ENCODE results near the gene BRME1. TPM values are rescaled to one million over a fixed set of nuclear protein-coding genes. Genes with fewer than 3 reads are reported as not detected.

Gene BRME1
- total and polyA plus RNA-seq, 2 donors from 2014 or later = 1.5 to 1.8 TPM

DNA sequence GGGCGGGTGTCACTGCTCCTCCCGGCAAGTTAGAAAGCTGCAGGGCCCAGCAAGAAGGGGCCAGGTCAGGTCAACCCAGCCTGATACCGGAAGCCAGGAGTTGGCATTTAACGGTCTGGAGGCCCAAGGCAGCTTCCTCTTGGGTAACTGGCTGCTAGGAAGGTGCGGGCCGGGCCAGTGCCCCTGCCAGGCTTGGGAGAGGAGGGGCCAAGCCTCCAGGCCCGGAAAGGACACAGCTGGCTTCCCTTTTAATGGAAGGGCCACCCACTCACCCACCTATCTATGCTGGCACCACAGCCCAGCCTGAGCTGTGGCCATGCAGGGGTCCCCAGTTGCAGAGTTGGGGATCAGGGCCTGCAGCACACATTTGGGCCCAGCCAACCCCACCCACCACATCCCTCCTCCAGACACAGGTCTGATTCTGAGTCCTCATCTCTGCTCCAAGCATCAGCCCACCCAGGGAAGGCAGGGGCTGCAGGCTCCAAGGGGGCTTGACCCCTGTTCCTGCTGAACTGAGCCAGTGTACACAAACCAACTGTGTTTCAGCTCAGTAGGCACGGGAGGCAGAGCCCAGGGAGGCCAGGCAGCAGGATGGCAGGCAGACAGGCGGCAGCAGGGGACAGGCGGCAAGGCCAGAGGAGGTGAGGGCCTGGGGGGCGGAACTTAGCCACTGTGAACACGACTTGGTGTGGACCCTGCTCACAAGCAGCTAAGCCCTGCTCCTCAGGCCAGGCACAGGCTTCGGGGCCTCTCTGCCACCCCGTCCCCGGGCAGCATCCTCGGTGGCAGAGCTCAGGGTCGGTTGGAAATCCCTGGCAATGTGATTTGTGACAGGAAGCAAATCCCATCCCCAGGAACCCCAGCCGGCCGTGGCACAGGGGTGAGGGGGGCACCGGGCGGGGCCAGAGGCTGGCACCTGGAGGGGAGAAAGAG lies 69.9 kb downstream of the BRME1 start:
- no peak overlapping the region for H3K4me3 ChIP-seq (ENCODE audit: low read length in 3 of 3)
- H3K27me3 ChIP-seq (ENCODE audit: control insufficient read depth, insufficient read depth, low read length) = no peaks in the 10 kb centered on the region
- H3K27ac ChIP-seq (ENCODE audit: low read depth in 2 of 2, low read length in 2 of 2) = peak overlapping the region; percentile 74 to 83
- FAIRE-seq = no peak
- peak in 3 of 5 donors; percentile 34 to 81 (median 59) for DNase-seq
- TF ChIP-seq, protein P1, sequence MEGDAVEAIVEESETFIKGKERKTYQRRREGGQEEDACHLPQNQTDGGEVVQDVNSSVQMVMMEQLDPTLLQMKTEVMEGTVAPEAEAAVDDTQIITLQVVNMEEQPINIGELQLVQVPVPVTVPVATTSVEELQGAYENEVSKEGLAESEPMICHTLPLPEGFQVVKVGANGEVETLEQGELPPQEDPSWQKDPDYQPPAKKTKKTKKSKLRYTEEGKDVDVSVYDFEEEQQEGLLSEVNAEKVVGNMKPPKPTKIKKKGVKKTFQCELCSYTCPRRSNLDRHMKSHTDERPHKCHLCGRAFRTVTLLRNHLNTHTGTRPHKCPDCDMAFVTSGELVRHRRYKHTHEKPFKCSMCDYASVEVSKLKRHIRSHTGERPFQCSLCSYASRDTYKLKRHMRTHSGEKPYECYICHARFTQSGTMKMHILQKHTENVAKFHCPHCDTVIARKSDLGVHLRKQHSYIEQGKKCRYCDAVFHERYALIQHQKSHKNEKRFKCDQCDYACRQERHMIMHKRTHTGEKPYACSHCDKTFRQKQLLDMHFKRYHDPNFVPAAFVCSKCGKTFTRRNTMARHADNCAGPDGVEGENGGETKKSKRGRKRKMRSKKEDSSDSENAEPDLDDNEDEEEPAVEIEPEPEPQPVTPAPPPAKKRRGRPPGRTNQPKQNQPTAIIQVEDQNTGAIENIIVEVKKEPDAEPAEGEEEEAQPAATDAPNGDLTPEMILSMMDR (IDR thresholded peaks at IDR 0.05; ENCODE audit: borderline replicate concordance, extremely low read depth, insufficient read depth) = no peak
- no peaks in the 10 kb centered on the region for H3K9me3 ChIP-seq (ENCODE audit: control insufficient read depth in 2 of 3, insufficient read depth in 1 of 3, low read length in 3 of 3)
- intact Hi-C loops (cut with DNase I) = no loop called here
- peaks cover 0 to 39% (median 10%) of the 10 kb centered on the region in 3 donors for H3K4me1 ChIP-seq (ENCODE audit: control insufficient read depth in 2 of 3, insufficient read depth in 2 of 3, low read depth in 1 of 3, low read length in 3 of 3)
- peak overlapping the region in 1 of 3 donors; percentile 40 for H3K9ac ChIP-seq (ENCODE audit: low read length in 3 of 3)
- H3K36me3 ChIP-seq (ENCODE audit: control insufficient read depth in 2 of 3, insufficient read depth in 3 of 3, low read length in 3 of 3) = peaks cover 0 to 4% (median 2%) of the 10 kb centered on the region in 3 donors

DNA sequence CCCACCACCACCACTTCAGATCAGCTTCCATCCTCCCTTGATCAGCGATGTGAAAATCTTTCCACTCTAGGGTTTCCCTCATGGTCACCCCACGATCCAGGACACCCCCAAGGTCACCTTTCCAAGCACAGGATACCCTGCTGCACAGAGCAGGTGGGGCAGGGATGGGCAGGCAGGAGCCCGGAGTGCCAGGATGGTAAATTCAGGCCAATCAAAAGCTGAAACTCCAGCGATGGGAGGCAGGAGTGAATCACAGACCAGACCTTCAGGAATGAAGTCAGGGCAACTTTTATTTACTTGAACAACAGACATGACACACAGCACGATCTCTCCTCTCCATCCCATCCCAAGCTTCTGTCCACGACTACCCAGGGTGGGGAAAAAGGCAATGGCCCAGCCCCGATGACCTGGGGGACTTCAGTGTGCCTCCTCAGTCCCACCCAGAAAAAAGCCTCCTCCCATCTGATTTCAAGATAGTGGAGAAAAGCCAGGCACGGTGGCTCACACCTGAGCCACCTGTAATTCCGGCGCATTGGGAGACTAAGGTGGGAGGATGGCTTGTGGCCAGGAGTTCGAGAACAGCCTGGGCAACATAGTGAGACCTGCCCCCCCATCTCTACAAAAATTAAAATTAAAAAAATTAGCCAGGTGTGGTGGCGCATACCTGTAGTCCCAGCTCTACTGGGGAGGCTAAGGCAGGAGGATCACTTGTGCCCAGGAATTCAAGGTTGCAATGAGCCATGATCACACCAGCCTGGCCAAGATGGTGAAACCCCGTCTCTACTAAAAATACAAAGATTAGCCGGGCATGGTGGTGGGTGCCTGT lies 71.5 kb downstream of the BRME1 start:
- no peaks in the 10 kb centered on the region for H3K9me3 ChIP-seq (ENCODE audit: control insufficient read depth in 2 of 3, insufficient read depth in 1 of 3, low read length in 3 of 3)
- TF ChIP-seq, protein P1 (IDR thresholded peaks at IDR 0.05; ENCODE audit: borderline replicate concordance, extremely low read depth, insufficient read depth) = no peak
- H3K36me3 ChIP-seq (ENCODE audit: control insufficient read depth in 2 of 3, insufficient read depth in 3 of 3, low read length in 3 of 3) = peaks cover 0 to 6% (median 2%) of the 10 kb centered on the region in 3 donors
- FAIRE-seq (no peak), DNase-seq (peak in 3 of 5 donors; percentile 15 to 52 (median 37))
- H3K9ac ChIP-seq (ENCODE audit: low read length in 3 of 3) = peak overlapping the region in 1 of 3 donors; percentile 42
- intact Hi-C loops (cut with DNase I) = no loop called here
- H3K27me3 ChIP-seq (ENCODE audit: control insufficient read depth, insufficient read depth, low read length) = no peaks in the 10 kb centered on the region
- peak overlapping the region in 1 of 3 donors; percentile 48 for H3K4me3 ChIP-seq (ENCODE audit: low read length in 3 of 3)
- peaks cover 0 to 31% (median 10%) of the 10 kb centered on the region in 3 donors for H3K4me1 ChIP-seq (ENCODE audit: control insufficient read depth in 2 of 3, insufficient read depth in 2 of 3, low read depth in 1 of 3, low read length in 3 of 3)
- peak overlapping the region; percentile 72 to 94 for H3K27ac ChIP-seq (ENCODE audit: low read depth in 2 of 2, low read length in 2 of 2)

DNA sequence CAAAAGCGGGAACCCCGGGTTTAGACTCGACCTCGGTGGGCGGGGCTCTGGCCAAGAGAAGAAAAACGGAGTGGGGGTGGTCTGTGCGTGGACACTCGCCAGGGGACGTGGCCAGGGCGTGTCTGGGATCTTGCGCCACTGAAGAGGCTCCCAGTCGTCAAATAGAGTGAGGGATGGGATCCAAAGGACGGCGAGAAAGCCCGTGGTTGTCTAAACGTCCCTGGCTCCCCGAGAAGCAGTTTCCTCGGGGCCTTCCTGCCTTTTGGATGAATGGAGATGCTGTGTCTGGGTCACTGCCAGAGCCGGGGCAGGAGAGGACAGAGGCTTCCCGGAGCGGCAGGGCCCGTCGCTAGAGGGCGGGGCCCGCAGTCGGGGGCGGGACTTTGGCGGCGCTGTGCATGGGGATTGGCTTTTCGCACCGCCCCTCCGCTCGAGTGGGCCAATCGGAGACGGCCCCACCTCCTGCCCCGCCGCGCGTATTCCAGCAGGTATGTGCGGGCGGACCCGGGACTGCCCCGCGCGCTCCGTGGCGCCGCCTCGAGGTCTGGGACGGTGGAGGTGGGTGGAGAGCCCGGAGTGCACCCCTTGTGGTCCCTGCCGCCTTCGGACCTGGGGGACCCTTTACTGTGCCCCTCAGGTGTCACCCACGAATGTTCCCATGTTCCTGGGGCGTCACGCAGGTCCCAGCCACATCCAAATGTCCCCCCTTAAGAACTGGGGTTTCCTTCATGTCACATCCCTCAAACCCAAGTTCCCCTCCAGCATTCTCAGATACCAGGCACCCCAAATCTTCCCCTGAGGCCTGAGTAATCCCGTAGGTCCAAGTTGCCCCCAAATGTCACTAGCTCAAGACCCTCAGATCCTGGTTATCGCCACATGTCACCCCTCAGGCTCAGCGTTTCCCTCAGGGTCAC lies 72.3 kb downstream of the BRME1 start:
- H3K4me3 ChIP-seq (ENCODE audit: low read length in 3 of 3) = peak overlapping the region; percentile 48 to 51 (median 48)
- DNase-seq (peak; percentile 93 to 99 (median 96)), FAIRE-seq (no peak)
- peak overlapping the region; percentile 72 to 94 for H3K27ac ChIP-seq (ENCODE audit: low read depth in 2 of 2, low read length in 2 of 2)
- peaks cover 0 to 6% (median 2%) of the 10 kb centered on the region in 3 donors for H3K36me3 ChIP-seq (ENCODE audit: control insufficient read depth in 2 of 3, insufficient read depth in 3 of 3, low read length in 3 of 3)
- H3K27me3 ChIP-seq (ENCODE audit: control insufficient read depth, insufficient read depth, low read length) = no peaks in the 10 kb centered on the region
- peaks cover 0 to 29% (median 10%) of the 10 kb centered on the region in 3 donors for H3K4me1 ChIP-seq (ENCODE audit: control insufficient read depth in 2 of 3, insufficient read depth in 2 of 3, low read depth in 1 of 3, low read length in 3 of 3)
- TF ChIP-seq, protein P1 (IDR thresholded peaks at IDR 0.05; ENCODE audit: borderline replicate concordance, extremely low read depth, insufficient read depth) = peak; percentile 26
- no peaks in the 10 kb centered on the region for H3K9me3 ChIP-seq (ENCODE audit: control insufficient read depth in 2 of 3, insufficient read depth in 1 of 3, low read length in 3 of 3)
- peak overlapping the region in 2 of 3 donors; percentile 46 to 77 for H3K9ac ChIP-seq (ENCODE audit: low read length in 3 of 3)
- intact Hi-C loops (cut with DNase I) = no loop called here
